OCI-LY1 (cell line): ENCODE results near the gene CACHD1.

Source experiments
- H2AFZ ChIP-seq: fragments of 200-600 bp; sonication (generic), shearing (Covaris generic); 2 replicates; pipeline ENCODE4 v1.6.0; 2014; ENCODE audit warnings: antibody characterized with exemption, mild to moderate bottlenecking, low read length
- H3F3A ChIP-seq: fragments of 200-600 bp; sonication (generic), shearing (Covaris generic); 2 replicates; pipeline ENCODE4 v1.6.0; 2014; ENCODE audit warnings: mild to moderate bottlenecking, antibody characterized with exemption, low read length, moderate library complexity; ENCODE audit not compliant: insufficient read depth
- H3K27ac ChIP-seq: fragments of 200-600 bp; sonication (generic); 2 replicates; pipeline ENCODE4 v1.5.1; 2014; ENCODE audit warnings: low read length, mixed run types, mild to moderate bottlenecking, low read depth; ENCODE audit not compliant: poor library complexity, severe bottlenecking
- H3K27me3 ChIP-seq: fragments of 200-600 bp; sonication (generic); 2 replicates; pipeline ENCODE4 v1.6.0; 2014; ENCODE audit warnings: antibody characterized with exemption, mild to moderate bottlenecking, low read length, moderate library complexity; ENCODE audit not compliant: insufficient read depth
- H3K36me3 ChIP-seq: fragments of 200-600 bp; sonication (generic); 2 replicates; pipeline ENCODE4 v1.6.1; 2014; ENCODE audit warnings: mild to moderate bottlenecking, antibody characterized with exemption, low read length, moderate library complexity, mixed read lengths; ENCODE audit not compliant: insufficient read depth
- H3K4me1 ChIP-seq: fragments of 200-600 bp; sonication (generic); 2 replicates; pipeline ENCODE4 v1.5.1; 2014; ENCODE audit warnings: mild to moderate bottlenecking, low read length, moderate library complexity; ENCODE audit not compliant: insufficient read depth, severe bottlenecking
- H3K4me2 ChIP-seq: fragments of 200-600 bp; sonication (generic), shearing (Covaris generic); 2 replicates; pipeline ENCODE4 v1.6.1; 2014; ENCODE audit warnings: low read length
- H3K4me3 ChIP-seq: fragments of 200-600 bp; sonication (generic); 2 replicates; pipeline ENCODE4 v1.5.1; 2014; ENCODE audit warnings: low read length, low read depth, mild to moderate bottlenecking, mixed read lengths; ENCODE audit not compliant: poor library complexity, severe bottlenecking
- H3K79me2 ChIP-seq: fragments of 200-600 bp; shearing (Covaris generic); 2 replicates; pipeline ENCODE4 v1.6.1; 2016; ENCODE audit warnings: mixed run types, low read length, mixed read lengths; ENCODE audit not compliant: insufficient read depth
- H3K9ac ChIP-seq: fragments of 200-600 bp; sonication (generic), shearing (Covaris generic); 2 replicates; pipeline ENCODE4 v1.6.1; 2014; ENCODE audit warnings: mild to moderate bottlenecking, low read length, mixed read lengths
- H3K9me2 ChIP-seq: fragments of 200-600 bp; sonication (generic), shearing (Covaris generic); 2 replicates; pipeline ENCODE4 v1.6.1; 2014; ENCODE audit warnings: low read depth, mild to moderate bottlenecking, low read length, mixed read lengths
- H3K9me3 ChIP-seq: fragments of 200-600 bp; shearing (Covaris generic); 2 replicates; pipeline ENCODE4 v1.6.1; 2014; ENCODE audit warnings: low read length, mixed read lengths
- H4K20me1 ChIP-seq: fragments of 200-600 bp; sonication (generic), shearing (Covaris generic); 2 replicates; pipeline ENCODE4 v1.6.0; 2016; ENCODE audit warnings: mild to moderate bottlenecking, low read length; ENCODE audit not compliant: insufficient read depth
- CTCF ChIP-seq: fragments of 200-600 bp; sonication (generic), shearing (Covaris generic); IDR thresholded peaks from 2 replicates; pipeline ENCODE4 v1.5.1; 2017; ENCODE audit warnings: mild to moderate bottlenecking, antibody characterized with exemption, low read length, moderate library complexity, mixed read lengths
- EZH2 ChIP-seq: fragments of 200-600 bp; sonication (generic), shearing (Covaris generic); IDR thresholded peaks from 2 replicates; pipeline ENCODE4 v1.8.0; 2017; ENCODE audit warnings: borderline replicate concordance, mixed run types, mild to moderate bottlenecking, antibody characterized with exemption, low read length, moderate library complexity, mixed read lengths

CACHD1 gene

GRCh38 chr1:64483731-64484414 is 13.9 kb downstream of the CACHD1 start:
- Histone ChIP-seq H3K9ac (no peak overlapping the region), H4K20me1 (no peaks in the 10 kb centered on the region), H3F3A (no peaks in the 10 kb centered on the region), H3K36me3 (no peaks in the 10 kb centered on the region), H3K27me3 (no peaks in the 10 kb centered on the region), H3K9me3 (no peaks in the 10 kb centered on the region), H3K4me3 (no peak overlapping the region), H2AFZ (no peak overlapping the region), H3K27ac (no peak overlapping the region), H3K9me2 (no peaks in the 10 kb centered on the region), H3K79me2 (no peaks in the 10 kb centered on the region), H3K4me2 (no peak overlapping the region), H3K4me1 (no peaks in the 10 kb centered on the region)
- TF ChIP-seq CTCF (no peak), EZH2 (no peak)

GRCh38 chr1:64484651-64485050 is 14.7 kb downstream of the CACHD1 start:
- no peak for TF ChIP-seq EZH2
- no peak for TF ChIP-seq CTCF
- Histone ChIP-seq H3K27me3 (no peaks in the 10 kb centered on the region), H2AFZ (no peak overlapping the region), H3K9me3 (no peaks in the 10 kb centered on the region), H3F3A (no peaks in the 10 kb centered on the region), H3K27ac (no peak overlapping the region), H3K36me3 (no peaks in the 10 kb centered on the region), H4K20me1 (no peaks in the 10 kb centered on the region), H3K4me2 (no peak overlapping the region), H3K79me2 (no peaks in the 10 kb centered on the region), H3K9ac (no peak overlapping the region), H3K9me2 (no peaks in the 10 kb centered on the region), H3K4me1 (no peaks in the 10 kb centered on the region), H3K4me3 (no peak overlapping the region)

- Histone ChIP-seq H2AFZ (no peak overlapping the region), H3K36me3 (no peaks in the 10 kb centered on the region), H3K9me2 (no peaks in the 10 kb centered on the region), H3K4me2 (no peak overlapping the region), H3K4me3 (no peak overlapping the region), H3K9me3 (no peaks in the 10 kb centered on the region), H3F3A (no peaks in the 10 kb centered on the region), H3K27ac (no peak overlapping the region), H3K79me2 (no peaks in the 10 kb centered on the region), H3K9ac (no peak overlapping the region), H4K20me1 (no peaks in the 10 kb centered on the region), H3K4me1 (no peaks in the 10 kb centered on the region), H3K27me3 (no peaks in the 10 kb centered on the region)
- TF ChIP-seq CTCF (no peak), EZH2 (no peak)
These were observed 16.3 kb downstream of the CACHD1 start for GRCh38 chr1:64486193-64486592.
